ENCODE results near the gene MESD.

GRCh38 chr15:80931721-80932512, 57.7 kb downstream of the MESD start:
- no peak for TF ChIP-seq EP300 (IDR thresholded peaks at IDR 0.05)
- TF ChIP-seq CTCF (IDR thresholded peaks at IDR 0.05) = no peak

All from esophagus muscularis mucosa (tissue), 3 donors.